Activated naive CD4-positive, alpha-beta T cell treated with anti-CD3 and anti-CD28 coated beads, Interleukin-2, amount 50 U/mL, for 72 hours (primary cell): ENCODE results near the gene SLC35F3. TPM values are rescaled to one million over a fixed set of nuclear protein-coding genes. Genes with fewer than 3 reads are reported as not detected.
A peak's percentile ranks its signal among the peaks of the same experiment; 100 is the strongest.

Experiments used
- ATAC-seq, 2 donors: fragments of 150-1000 bp; cut with Tn5 transposase; 2 replicates each; pipeline ENCODE4 v1.10.0; 2021; ENCODE audit warnings: mild to moderate bottlenecking in 2 of 2, moderate library complexity in 2 of 2
- DNase-seq, 2 donors: peaks; one replicate each; pipeline ENCODE4 v3.0.0; 2021 to 2022; ENCODE audit warnings: low spot score in 2 of 2
- H3K27ac Mint-ChIP-seq, 2 donors: one replicate each; pipeline ENCODE4 v1.8.0; 2022; ENCODE audit warnings: mild to moderate bottlenecking in 2 of 2, mixed read lengths in 2 of 2
- H3K36me3 Mint-ChIP-seq, 2 donors: one replicate each; pipeline ENCODE4 v1.8.0; 2022; ENCODE audit warnings: mixed read lengths in 2 of 2
- H3K9me3 Mint-ChIP-seq, 2 donors: one replicate each; pipeline ENCODE4 v1.8.0; 2022; ENCODE audit warnings: mixed read lengths in 2 of 2
- total RNA-seq, 2 donors: library from RNA; stranded (reverse); gene quantifications; one replicate each; pipeline ENCODE4 v1.2.3, GENCODE V29; 2022

The SLC35F3 gene
- total RNA-seq, 2 donors from 2014 or later: 0.49 TPM; not detected in 1

GRCh38 chr1:234315588-234315987, 411.1 kb downstream of the SLC35F3 start:
- Mint-ChIP-seq H3K27ac (peak overlapping the region in 1 of 2 donors; percentile 41), H3K36me3 (no peaks in the 10 kb centered on the region), H3K9me3 (no peaks in the 10 kb centered on the region)
- ATAC-seq (peak in 1 of 2 donors; percentile 34), DNase-seq (no peak)

GRCh38 chr1:234316486-234316885, 412.0 kb downstream of the SLC35F3 start:
- no peak overlapping the region for H3K27ac Mint-ChIP-seq
- no peak for ATAC-seq
- no peaks in the 10 kb centered on the region for H3K36me3 Mint-ChIP-seq
- DNase-seq: no peak
- no peaks in the 10 kb centered on the region for H3K9me3 Mint-ChIP-seq

- ATAC-seq (no peak), DNase-seq (no peak)
- no peak overlapping the region for H3K27ac Mint-ChIP-seq
- no peaks in the 10 kb centered on the region for H3K9me3 Mint-ChIP-seq
- H3K36me3 Mint-ChIP-seq: no peaks in the 10 kb centered on the region
These were observed 412.5 kb downstream of the SLC35F3 start for GRCh38 chr1:234316937-234317336.

- H3K27ac Mint-ChIP-seq: no peak overlapping the region
- no peak for DNase-seq
- no peak for ATAC-seq
- H3K9me3 Mint-ChIP-seq: no peaks in the 10 kb centered on the region
- H3K36me3 Mint-ChIP-seq: no peaks in the 10 kb centered on the region
These were observed 415.6 kb downstream of the SLC35F3 start for GRCh38 chr1:234320069-234320468.

- H3K27ac Mint-ChIP-seq: no peak overlapping the region
- no peaks in the 10 kb centered on the region for H3K36me3 Mint-ChIP-seq
- no peak for ATAC-seq
- no peaks in the 10 kb centered on the region for H3K9me3 Mint-ChIP-seq
- DNase-seq: no peak
These were observed 416.1 kb downstream of the SLC35F3 start for GRCh38 chr1:234320549-234320948.

GRCh38 chr1:234321231-234321630, 416.8 kb downstream of the SLC35F3 start:
- Mint-ChIP-seq H3K9me3 (no peaks in the 10 kb centered on the region), H3K36me3 (no peaks in the 10 kb centered on the region), H3K27ac (peak overlapping the region in 1 of 2 donors; percentile 16)
- DNase-seq (no peak), ATAC-seq (no peak)

- no peak for DNase-seq
These were observed 417.6 kb downstream of the SLC35F3 start for GRCh38 chr1:234322097-234322496.

GRCh38 chr1:234322979-234323378, 418.5 kb downstream of the SLC35F3 start:
- Mint-ChIP-seq H3K9me3 (no peaks in the 10 kb centered on the region), H3K36me3 (no peaks in the 10 kb centered on the region), H3K27ac (no peak overlapping the region)
- DNase-seq (peak; percentile 65 to 75), ATAC-seq (peak; percentile 63)

More at GRCh38 chr1:234322097-234322496, 417.6 kb downstream of the SLC35F3 start:
- Mint-ChIP-seq H3K9me3 (no peaks in the 10 kb centered on the region), H3K27ac (peak overlapping the region in 1 of 2 donors; percentile 40), H3K36me3 (no peaks in the 10 kb centered on the region)
- no peak for ATAC-seq

GRCh38 chr1:234324821-234325220, 420.3 kb downstream of the SLC35F3 start:
- DNase-seq (no peak), ATAC-seq (no peak)
- no peak overlapping the region for H3K27ac Mint-ChIP-seq
- H3K36me3 Mint-ChIP-seq: no peaks in the 10 kb centered on the region
- no peaks in the 10 kb centered on the region for H3K9me3 Mint-ChIP-seq

- DNase-seq: no peak
- Mint-ChIP-seq H3K27ac (peak overlapping the region in 1 of 2 donors; percentile 79), H3K9me3 (no peaks in the 10 kb centered on the region), H3K36me3 (no peaks in the 10 kb centered on the region)
- ATAC-seq: peak; percentile 59 to 67
These were observed 421.5 kb downstream of the SLC35F3 start for GRCh38 chr1:234325878-234326496.

- ATAC-seq (peak; percentile 81 to 84), DNase-seq (peak; percentile 65 to 75)
- no peaks in the 10 kb centered on the region for H3K36me3 Mint-ChIP-seq
- peak overlapping the region in 1 of 2 donors; percentile 79 for H3K27ac Mint-ChIP-seq
- H3K9me3 Mint-ChIP-seq: no peaks in the 10 kb centered on the region
These were observed 422.3 kb downstream of the SLC35F3 start for GRCh38 chr1:234326497-234327366.

GRCh38 chr1:234327577-234328164, 423.2 kb downstream of the SLC35F3 start:
- DNase-seq (no peak), ATAC-seq (no peak)
- H3K36me3 Mint-ChIP-seq: no peaks in the 10 kb centered on the region
- H3K9me3 Mint-ChIP-seq: no peaks in the 10 kb centered on the region
- H3K27ac Mint-ChIP-seq: no peak overlapping the region

GRCh38 chr1:234330843-234331215, 426.4 kb downstream of the SLC35F3 start:
- ATAC-seq: no peak
- H3K9me3 Mint-ChIP-seq: no peaks in the 10 kb centered on the region

GRCh38 chr1:234331507-234331906, 427.0 kb downstream of the SLC35F3 start:
- Mint-ChIP-seq H3K36me3 (peaks cover 3 to 13% of the 10 kb centered on the region in 2 donors), H3K27ac (no peak overlapping the region), H3K9me3 (peaks cover 0 to 3% of the 10 kb centered on the region in 2 donors)
- DNase-seq: no peak
- ATAC-seq: no peak

More at GRCh38 chr1:234330843-234331215, 426.4 kb downstream of the SLC35F3 start:
- Mint-ChIP-seq H3K27ac (no peak overlapping the region), H3K36me3 (peaks cover 0 to 6% of the 10 kb centered on the region in 2 donors)
- DNase-seq: no peak

GRCh38 chr1:234336359-234336758, 431.9 kb downstream of the SLC35F3 start:
- ATAC-seq (no peak), DNase-seq (no peak)
- Mint-ChIP-seq H3K36me3 (peaks cover 13 to 19% of the 10 kb centered on the region in 2 donors), H3K27ac (no peak overlapping the region), H3K9me3 (peaks cover 7 to 17% of the 10 kb centered on the region in 2 donors)

GRCh38 chr1:234337233-234337632, 432.8 kb downstream of the SLC35F3 start:
- DNase-seq (no peak), ATAC-seq (no peak)
- Mint-ChIP-seq H3K36me3 (peaks cover 13 to 19% of the 10 kb centered on the region in 2 donors), H3K9me3 (peaks cover 7 to 17% of the 10 kb centered on the region in 2 donors), H3K27ac (no peak overlapping the region)

- Mint-ChIP-seq H3K9me3 (peaks cover 7 to 17% of the 10 kb centered on the region in 2 donors), H3K36me3 (peaks cover 13 to 16% of the 10 kb centered on the region in 2 donors), H3K27ac (no peak overlapping the region)
- no peak for ATAC-seq
- no peak for DNase-seq
These were observed 436.1 kb downstream of the SLC35F3 start for GRCh38 chr1:234340528-234340927.
